D721Med (cell line): ENCODE measurements around the gene NAPA.

Experiments
- DNase-seq: peaks from one replicate; pipeline ENCODE4 v3.0.0; 2011; ENCODE audit warnings: low spot score; ENCODE audit not compliant: insufficient read length
- FAIRE-seq: peaks from 2 replicates; lab custom pipeline; 2011; peaks lifted over from hg19 to GRCh38; lab: Jason Lieb, UNC
- CTCF ChIP-seq: IDR thresholded peaks from 2 replicates; pipeline ENCODE4 v1.5.1; 2012; ENCODE audit warnings: mild to moderate bottlenecking, control low read depth; ENCODE audit not compliant: insufficient read depth; ENCODE audit errors: missing control alignments

NAPA gene

GRCh38 chr19:47508721-47509120 lies 6.1 kb downstream of the NAPA start:
- no peak for FAIRE-seq
- no peak for DNase-seq
- TF ChIP-seq CTCF, result no peak

- FAIRE-seq (no peak), DNase-seq (no peak)
- peak; percentile 53 for TF ChIP-seq CTCF
Observed at GRCh38 chr19:47507924-47508553, 6.8 kb downstream of the NAPA start.

GRCh38 chr19:47507012-47507411 lies 7.9 kb downstream of the NAPA start:
- no peak for FAIRE-seq
- TF ChIP-seq CTCF, result no peak
- DNase-seq, result no peak

- FAIRE-seq, result no peak
- DNase-seq, result no peak
- no peak for TF ChIP-seq CTCF
Observed at GRCh38 chr19:47506459-47506858, 8.4 kb downstream of the NAPA start.

- TF ChIP-seq CTCF, result no peak
- DNase-seq (no peak), FAIRE-seq (no peak)
Observed at GRCh38 chr19:47505506-47505905, 9.4 kb downstream of the NAPA start.

- TF ChIP-seq CTCF, result no peak
- FAIRE-seq (no peak), DNase-seq (no peak)
Observed at GRCh38 chr19:47503826-47504150, 11.1 kb downstream of the NAPA start.

GRCh38 chr19:47503130-47503825 lies 11.6 kb downstream of the NAPA start:
- no peak for TF ChIP-seq CTCF
- DNase-seq (no peak), FAIRE-seq (no peak)
